Adrenal gland (tissue), 12 donors: Measurements from ENCODE around the gene ANKRD11. TPM values are rescaled to one million over a fixed set of nuclear protein-coding genes. Genes with fewer than 3 reads are reported as not detected.
"Not testable (repeated sequence)": the region's sequence is repeated elsewhere in the genome, so short reads cannot be mapped to it uniquely, and the experiment has no call there.

ENCODE experiments used
- DNase-seq, 7 donors: peaks; one replicate each; pipeline ENCODE4 v3.0.0-alpha.2; 2019 to 2020
- H3K27ac ChIP-seq, 5 donors: fragments of 200-600 bp; sonication (generic) in 4 of 5; 1 replicate in 3 of 5; 2 replicates in 2 of 5; pipeline versions ENCODE4 v1.5.1 to v1.8.0; 2016 to 2020; ENCODE audit warnings: mild to moderate bottlenecking in 1 of 5
- H3K27me3 ChIP-seq: fragments of 200-600 bp; 2 replicates; pipeline ENCODE4 v1.8.0; 2021
- H3K36me3 ChIP-seq, 2 donors: fragments of 200-600 bp; replicated peaks in 1 of 2; 1 replicate in 1 of 2; 2 replicates in 1 of 2; pipeline versions ENCODE4 v1.5.1 to v1.8.0; 2018 to 2022
- H3K4me1 ChIP-seq, 2 donors: fragments of 200-600 bp; replicated peaks in 1 of 2; 1 replicate in 1 of 2; 2 replicates in 1 of 2; pipeline versions ENCODE4 v1.5.1 to v1.8.0; 2018 to 2021
- H3K4me3 ChIP-seq, 4 donors: fragments of 200-600 bp; sonication (generic) in 3 of 4; one replicate each; pipeline ENCODE4 v1.5.1; 2016 to 2018
- H3K9me3 ChIP-seq, 3 donors: fragments of 200-600 bp; sonication (generic) in 1 of 3; replicated peaks in 1 of 3; 1 replicate in 2 of 3; 2 replicates in 1 of 3; pipeline versions ENCODE4 v1.5.1 to v1.8.0; 2016 to 2021
- POLR2A ChIP-seq, 2 donors: fragments of 450-650 bp; IDR thresholded peaks; one replicate each; pipeline ENCODE4 v1.6.1; 2017; ENCODE audit warnings: antibody characterized with exemption in 2 of 2, mild to moderate bottlenecking in 2 of 2, moderate library complexity in 1 of 2
- WGBS, 4 donors: extraction: QIAGEN DNeasy Blood & Tissue Kit in 2 of 4; methylation state at CpG; one replicate each; pipeline versions ENCODE4 v1.1.5 to v1.1.7; 2013 to 2017; 5-methylcytosine and 5-hydroxymethylcytosine counted together
- intact Hi-C, 2 donors: fragments of 100-400 bp; cut with DNase I; formaldehyde crosslinking; loops; one replicate each; pipeline versions ENCODE4 v1.14.1 to v1.15.0; 2022 to 2023
- polyA plus RNA-seq, 3 donors: library from polyadenylated mRNA; stranded (reverse); fragments of 200-250 nt in 2 of 3; fragments of 350-450 nt in 1 of 3; fragmentation: Illumina TruSeq in 1 of 3; extraction: RNeasy Lipid Tissue Mini Kit (QIAGEN cat#74804) in 1 of 3; gene quantifications; one replicate each; pipeline ENCODE4 v1.2.3, GENCODE V29; 2013 to 2014
- total RNA-seq, 9 donors: library from RNA; depleted of rRNA in 4 of 9; stranded (reverse); fragments of >200 nt in 4 of 9; fragments of 120-200 nt in 1 of 9; fragmentation: NEBNext Ultra II Directional in 1 of 9; extraction: Animal tissue kit (Norgen Biotek cat#: 25700) in 1 of 9; gene quantifications; one replicate each; pipeline versions ENCODE4 v1.1.0 to v1.2.4, GENCODE V29; 2013 to 2023
- TF ChIP-seq, protein P1 (sequence below), 6 experiments: fragments of 450-650 bp in 4 of 6; fragments of 200-600 bp in 2 of 6; sonication (generic) in 1 of 6; IDR thresholded peaks; 1 replicate in 5 of 6; 2 replicates in 1 of 6; pipeline versions ENCODE4 v1.5.1 to v1.8.0; 2016 to 2021; ENCODE audit warnings: antibody characterized with exemption in 6 of 6, mild to moderate bottlenecking in 2 of 6, moderate library complexity in 1 of 6
- donor health status: healthy with polysubstance abuse.
- donor health status: Bipolar disorder and iron deficiency.
- donor health status: DM: yes; HTN: yes; CAD: no.
- donor health status: DM: no; HTN: no; CAD: no.
- donor health status: DM: no; HTN: no; CAD: no.
- donor health status: DM: yes; HTN: yes; CAD: no.

Gene ANKRD11
- total and polyA plus RNA-seq, 12 donors: 29.7 to 127 (median 80.1) TPM

DNA sequence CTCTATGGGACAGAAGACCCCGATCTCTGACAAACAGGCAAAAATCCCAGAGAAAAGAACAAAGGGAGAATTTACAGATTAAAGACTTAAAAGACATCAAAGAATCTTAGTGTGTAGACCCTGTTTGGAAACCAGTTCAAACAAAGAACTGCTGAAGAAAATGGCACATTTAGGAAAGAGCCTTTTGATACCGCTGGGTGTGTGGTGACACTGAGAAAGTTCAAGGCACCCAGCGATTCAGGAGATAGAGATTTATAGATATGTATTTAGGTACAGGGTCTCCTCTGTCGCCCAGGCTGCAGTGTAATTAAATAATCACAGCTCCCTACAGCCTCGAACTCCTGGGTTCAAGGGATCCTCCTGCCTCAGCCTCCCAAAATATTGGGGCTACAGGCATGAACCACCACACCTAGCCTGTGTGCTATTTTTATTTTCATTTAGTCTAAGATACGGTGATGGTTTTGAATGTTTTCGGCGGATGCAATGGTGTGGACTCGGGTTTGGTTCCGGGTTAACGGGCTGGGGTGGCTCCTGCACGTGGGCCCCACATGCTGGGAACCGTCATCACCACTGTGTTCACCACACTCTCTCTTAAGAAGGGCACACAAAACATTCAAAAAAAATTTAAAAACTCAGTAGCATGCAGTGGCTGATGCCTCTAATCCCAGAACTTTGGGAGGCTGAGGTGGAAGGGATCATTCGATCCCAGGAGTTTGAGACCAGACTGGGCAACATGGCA lies 158.8 kb downstream of the ANKRD11 start:
- intact Hi-C loops: loop anchor here in 1 of 2 donors (5.0 kb wide), 1 partner anchor 176 kb away; the partner anchor contains the start of gene SPG7
- H3K4me3 ChIP-seq: no peak overlapping the region
- WGBS, 4 donors: 80 to 90% (median 88%) methylated on average over 10 to 14 of the region's 14 CpGs
- no peaks in the 10 kb centered on the region for H3K9me3 ChIP-seq
- peaks cover 16 to 81% of the 10 kb centered on the region in 2 donors for H3K4me1 ChIP-seq
- H3K27me3 ChIP-seq: no peaks in the 10 kb centered on the region
- TF ChIP-seq, protein P1, sequence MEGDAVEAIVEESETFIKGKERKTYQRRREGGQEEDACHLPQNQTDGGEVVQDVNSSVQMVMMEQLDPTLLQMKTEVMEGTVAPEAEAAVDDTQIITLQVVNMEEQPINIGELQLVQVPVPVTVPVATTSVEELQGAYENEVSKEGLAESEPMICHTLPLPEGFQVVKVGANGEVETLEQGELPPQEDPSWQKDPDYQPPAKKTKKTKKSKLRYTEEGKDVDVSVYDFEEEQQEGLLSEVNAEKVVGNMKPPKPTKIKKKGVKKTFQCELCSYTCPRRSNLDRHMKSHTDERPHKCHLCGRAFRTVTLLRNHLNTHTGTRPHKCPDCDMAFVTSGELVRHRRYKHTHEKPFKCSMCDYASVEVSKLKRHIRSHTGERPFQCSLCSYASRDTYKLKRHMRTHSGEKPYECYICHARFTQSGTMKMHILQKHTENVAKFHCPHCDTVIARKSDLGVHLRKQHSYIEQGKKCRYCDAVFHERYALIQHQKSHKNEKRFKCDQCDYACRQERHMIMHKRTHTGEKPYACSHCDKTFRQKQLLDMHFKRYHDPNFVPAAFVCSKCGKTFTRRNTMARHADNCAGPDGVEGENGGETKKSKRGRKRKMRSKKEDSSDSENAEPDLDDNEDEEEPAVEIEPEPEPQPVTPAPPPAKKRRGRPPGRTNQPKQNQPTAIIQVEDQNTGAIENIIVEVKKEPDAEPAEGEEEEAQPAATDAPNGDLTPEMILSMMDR (IDR thresholded peaks at IDR 0.05): no peak
- no peak for TF ChIP-seq POLR2A (IDR thresholded peaks at IDR 0.05)
- peak in 1 of 7 donors; percentile 12 for DNase-seq
- no peak overlapping the region for H3K27ac ChIP-seq
- no peaks in the 10 kb centered on the region for H3K36me3 ChIP-seq

DNA sequence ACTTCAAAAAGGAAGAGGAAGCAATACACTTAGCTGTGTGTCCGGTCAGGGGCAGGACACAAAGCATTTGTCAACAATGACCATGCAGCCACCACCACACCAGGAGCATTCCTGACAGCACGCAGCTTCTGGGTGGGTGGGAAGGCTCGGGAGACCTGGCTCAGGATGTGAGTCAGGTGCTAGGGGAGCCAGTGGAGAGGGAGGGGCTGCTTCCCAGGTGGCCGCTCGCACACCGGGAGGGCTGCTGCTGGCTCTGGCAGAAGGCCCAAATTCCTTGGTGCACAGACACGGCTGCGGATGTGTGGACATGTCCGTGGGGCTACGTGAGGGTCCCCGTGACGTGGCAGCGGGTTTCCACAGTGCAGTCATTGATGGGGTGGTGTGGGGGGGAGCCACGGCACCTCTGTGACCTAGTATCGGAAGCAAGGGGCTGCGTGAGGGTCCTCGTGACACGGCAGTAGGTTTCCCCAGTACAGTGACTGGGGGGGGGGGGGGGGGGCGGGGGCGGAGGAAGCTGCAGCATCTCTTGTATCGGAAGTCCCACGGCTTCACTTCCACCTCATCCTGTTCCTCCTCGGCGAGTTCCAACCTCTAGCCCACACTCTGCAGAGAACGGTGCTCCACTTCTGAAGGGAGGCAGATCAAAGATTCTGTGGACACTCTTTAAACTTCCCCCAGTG lies 160.0 kb downstream of the ANKRD11 start:
- Histone ChIP-seq H3K27ac (peak overlapping the region in 3 of 5 donors; percentile 43 to 80 (median 52)), H3K9me3 (no peaks in the 10 kb centered on the region), H3K4me3 (no peak overlapping the region), H3K36me3 (no peaks in the 10 kb centered on the region), H3K27me3 (no peaks in the 10 kb centered on the region), H3K4me1 (peaks cover 28 to 82% of the 10 kb centered on the region in 2 donors)
- WGBS, 4 donors: 36 to 54% (median 49%) methylated on average over 11 to 25 of the region's 25 CpGs
- peak in 3 of 7 donors; percentile 10 to 54 (median 29) for DNase-seq
- TF ChIP-seq POLR2A (IDR thresholded peaks at IDR 0.05): no peak
- TF ChIP-seq, protein P1 (IDR thresholded peaks at IDR 0.05): no peak
- intact Hi-C loops: loop anchor here in 1 of 2 donors (5.0 kb wide), 1 partner anchor 177 kb away; the partner anchor contains the start of gene SPG7

DNA sequence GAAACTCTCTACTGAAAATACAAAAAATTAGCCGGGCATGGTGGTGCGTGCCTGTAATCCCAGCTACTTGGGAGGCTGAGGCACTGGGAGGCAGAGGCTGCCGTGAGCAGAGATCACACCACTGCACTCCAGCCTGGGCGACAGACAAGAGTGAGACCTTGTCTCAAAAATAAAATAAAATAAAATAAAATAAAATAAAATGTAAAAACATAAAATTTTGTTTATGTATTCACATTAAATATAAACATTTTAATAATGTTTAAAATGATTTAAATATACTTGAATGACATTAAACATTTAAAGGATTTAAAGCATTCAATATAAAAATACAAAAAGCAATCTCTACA lies 160.6 kb downstream of the ANKRD11 start:
- peak overlapping the region in 3 of 5 donors; percentile 43 to 80 (median 52) for H3K27ac ChIP-seq
- WGBS, 4 donors: 81 to 89% (median 87%) methylated on average over 4 of the region's 4 CpGs
- H3K36me3 ChIP-seq, H3K27me3 ChIP-seq, H3K4me3 ChIP-seq, H3K9me3 ChIP-seq: not testable (repeated sequence)
- DNase-seq: peak in 2 of 7 donors; percentile 7 to 53
- peaks cover 28 to 80% of the 10 kb centered on the region in 2 donors for H3K4me1 ChIP-seq
- intact Hi-C loops: loop anchor here (5.0 to 10.0 kb wide), 2 partner anchors 175 to 177 kb away; partner anchors contain the start of gene SPG7 (in 2 of the 2)

DNA sequence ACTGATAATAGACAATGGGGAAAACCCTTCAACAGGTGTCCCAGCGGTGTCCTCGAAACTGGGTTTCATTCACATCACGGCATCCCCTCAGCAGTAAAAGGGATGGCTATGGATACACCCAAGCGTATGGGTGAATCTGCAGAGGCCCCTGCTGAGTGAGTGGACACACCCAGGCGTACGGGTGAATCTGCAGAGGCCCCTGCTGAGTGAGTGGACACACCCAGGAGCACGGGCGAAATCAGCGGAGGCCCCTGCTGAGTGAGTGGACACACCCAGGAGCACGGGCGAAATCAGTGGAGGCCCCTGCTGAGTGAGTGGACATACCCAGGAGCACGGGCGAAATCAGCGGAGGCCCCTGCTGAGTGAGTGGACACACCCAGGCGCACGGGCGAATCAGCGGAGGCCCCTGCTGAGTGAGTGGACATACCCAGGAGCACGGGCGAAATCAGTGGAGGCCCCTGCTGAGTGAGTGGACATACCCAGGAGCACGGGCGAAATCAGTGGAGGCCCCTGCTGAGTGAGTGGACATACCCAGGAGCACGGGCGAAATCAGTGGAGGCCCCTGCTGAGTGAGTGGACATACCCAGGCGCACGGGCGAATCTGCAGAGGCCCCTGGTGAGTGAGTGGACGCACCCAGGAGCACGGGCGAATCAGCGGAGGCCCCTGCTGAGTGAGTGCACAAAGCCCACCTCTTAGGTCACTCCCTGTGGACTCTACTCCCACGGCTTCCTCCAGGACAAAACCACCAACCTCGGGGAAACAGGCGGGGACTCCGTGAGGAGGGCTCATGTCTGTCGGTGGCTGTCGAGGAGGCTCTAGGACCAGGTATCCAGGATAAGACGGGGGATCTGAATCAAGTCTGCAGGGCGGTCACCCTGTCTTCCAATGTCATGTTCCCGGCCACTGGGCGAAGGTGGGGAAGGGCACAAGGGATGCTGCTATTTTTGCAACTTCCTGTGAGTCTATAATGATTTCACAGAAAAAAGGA lies 161.7 kb downstream of the ANKRD11 start:
- 86 to 90% (median 89%) methylated on average over 32 to 39 of the region's 41 CpGs for WGBS, 4 donors
- H3K4me3 ChIP-seq, H3K36me3 ChIP-seq, H3K27me3 ChIP-seq, H3K9me3 ChIP-seq: not testable (repeated sequence)
- H3K4me1 ChIP-seq: peaks cover 20 to 80% of the 10 kb centered on the region in 2 donors
- intact Hi-C loops: loop anchor here in 1 of 2 donors (10.0 kb wide), 1 partner anchor 176 kb away; the partner anchor contains the start of gene SPG7
- peak in 2 of 7 donors; percentile 16 to 51 for DNase-seq
- H3K27ac ChIP-seq: peak overlapping the region in 2 of 5 donors; percentile 20 to 41
